CD4-positive, alpha-beta T cell (primary cell): ENCODE measurements around the gene FXYD4. TPM values are rescaled to one million over a fixed set of nuclear protein-coding genes. Genes with fewer than 3 reads are reported as not detected.
"Not testable (repeated sequence)": the region's sequence is repeated elsewhere in the genome, so short reads cannot be mapped to it uniquely, and the experiment has no call there.

ENCODE experiments used
- ATAC-seq: fragments of 200-7000 bp; cut with Tn5 transposase; one replicate; pipeline ENCODE4 v1.10.0; 2022; ENCODE audit warnings: mild to moderate bottlenecking; ENCODE audit not compliant: poor library complexity
- CTCF ChIA-PET: fragments of 350-600 bp; sonication (Branson Sonifier 250); formaldehyde crosslinking; loops from one replicate; lab custom pipeline; 2021; ENCODE audit warnings: antibody characterized with exemption, inconsistent platforms; lab: Charles Lee
- POLR2A ChIA-PET: fragments of 350-600 bp; sonication (Branson Sonifier 250); formaldehyde crosslinking; loops from one replicate; lab custom pipeline; 2021; ENCODE audit warnings: antibody characterized with exemption, inconsistent platforms; lab: Charles Lee
- DNase-seq, 14 experiments: peaks; one replicate each; pipeline ENCODE4 v3.0.0-alpha.2; 2013 to 2020; ENCODE audit warnings: mixed read lengths in 2 of 14
- H3K27ac ChIP-seq, 2 donors: one replicate each; pipeline versions ENCODE4 v1.5.1 to v1.7.0; 2013; ENCODE audit warnings: low read length in 2 of 2, low read depth in 1 of 2, mild to moderate bottlenecking in 1 of 2
- H3K27me3 ChIP-seq, 2 experiments: 1 replicate in 1 of 2; 2 replicates in 1 of 2; pipeline versions ENCODE4 v1.6.1 to v1.7.0; 2013; ENCODE audit warnings: low read length in 2 of 2, control low read depth in 1 of 2, mild to moderate bottlenecking in 1 of 2, moderate library complexity in 1 of 2; ENCODE audit not compliant: insufficient read depth in 2 of 2, control insufficient read depth in 1 of 2
- H3K36me3 ChIP-seq: one replicate; pipeline ENCODE4 v1.6.1; 2013; ENCODE audit warnings: low read length, control low read depth; ENCODE audit not compliant: insufficient read depth
- H3K4me1 ChIP-seq: one replicate; pipeline ENCODE4 v1.6.1; 2013; ENCODE audit warnings: low read length, control low read depth; ENCODE audit not compliant: insufficient read depth
- H3K4me3 ChIP-seq: one replicate; pipeline ENCODE4 v1.5.1; 2013; ENCODE audit warnings: mild to moderate bottlenecking, low read length, moderate library complexity
- H3K9me3 ChIP-seq, 2 experiments: 1 replicate in 1 of 2; 2 replicates in 1 of 2; pipeline versions ENCODE4 v1.6.1 to v1.7.0; 2013; ENCODE audit warnings: low read length in 2 of 2, mild to moderate bottlenecking in 2 of 2, control low read depth in 1 of 2, moderate library complexity in 1 of 2; ENCODE audit not compliant: control insufficient read depth in 1 of 2, insufficient read depth in 1 of 2
- H3K27ac Mint-ChIP-seq: one replicate; pipeline ENCODE4 v1.8.0; 2020; ENCODE audit warnings: mixed read lengths
- H3K27me3 Mint-ChIP-seq: one replicate; pipeline ENCODE4 v1.8.0; 2021; ENCODE audit warnings: mixed read lengths
- H3K36me3 Mint-ChIP-seq: one replicate; pipeline ENCODE4 v1.8.0; 2021; ENCODE audit warnings: low read depth, mixed read lengths
- H3K4me1 Mint-ChIP-seq: one replicate; pipeline ENCODE4 v1.8.0; 2021; ENCODE audit warnings: low read depth, mixed read lengths
- H3K4me3 Mint-ChIP-seq: one replicate; pipeline ENCODE4 v1.8.0; 2020; ENCODE audit warnings: mild to moderate bottlenecking, mixed read lengths
- H3K9me3 Mint-ChIP-seq: one replicate; pipeline ENCODE4 v1.8.0; 2020; ENCODE audit warnings: mixed read lengths
- intact Hi-C, 2 experiments: fragments of 100-400 bp; cut with DNase I in 1 of 2; cut with micrococcal nuclease in 1 of 2; formaldehyde crosslinking; loops; one replicate each; pipeline versions ENCODE4 v1.15.1 to v1.9.0; 2023 to 2025; cut with DNase I, micrococcal nuclease
- total RNA-seq, 174 experiments: library from RNA in 2 of 174; stranded (reverse) in 2 of 174; gene quantifications; one replicate each; pipeline ENCODE4 v1.2.3 and lab custom pipeline; 2021 to 2026
- TF ChIP-seq, protein P1 (sequence below): fragments of 200-600 bp; IDR thresholded peaks from one replicate; pipeline ENCODE4 v1.8.0; 2022; ENCODE audit warnings: antibody characterized with exemption, mild to moderate bottlenecking

Gene FXYD4
- total RNA-seq, 2 experiments from 2014 or later = not detected

DNA sequence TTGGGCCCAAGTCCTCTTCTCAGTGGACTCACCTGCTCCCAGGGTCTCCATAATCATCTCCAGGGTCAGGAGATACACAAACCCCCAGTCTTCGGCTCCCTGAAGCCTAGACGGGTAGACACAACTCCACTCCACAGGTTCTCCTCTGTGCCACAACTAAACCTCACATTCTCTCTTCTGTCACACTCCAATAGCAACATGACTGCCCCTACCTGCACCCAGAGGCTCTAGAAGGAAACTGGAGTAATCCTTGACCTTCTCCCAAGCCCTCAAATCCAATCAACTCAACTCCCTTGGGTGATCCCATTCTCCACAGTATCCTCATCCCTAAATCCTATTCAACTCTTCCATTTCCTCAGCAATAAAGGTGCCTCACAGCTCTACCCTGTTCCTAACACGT is 21.3 kb downstream of the FXYD4 start:
- Histone ChIP-seq H3K27ac (peak overlapping the region in 1 of 2 donors; percentile 8), H3K4me1 (peaks cover 77% of the 10 kb centered on the region), H3K36me3 (peaks cover 83% of the 10 kb centered on the region), H3K4me3 (no peak overlapping the region), H3K27me3 (no peaks in the 10 kb centered on the region), H3K9me3 (no peaks in the 10 kb centered on the region)
- TF ChIP-seq, protein P1, sequence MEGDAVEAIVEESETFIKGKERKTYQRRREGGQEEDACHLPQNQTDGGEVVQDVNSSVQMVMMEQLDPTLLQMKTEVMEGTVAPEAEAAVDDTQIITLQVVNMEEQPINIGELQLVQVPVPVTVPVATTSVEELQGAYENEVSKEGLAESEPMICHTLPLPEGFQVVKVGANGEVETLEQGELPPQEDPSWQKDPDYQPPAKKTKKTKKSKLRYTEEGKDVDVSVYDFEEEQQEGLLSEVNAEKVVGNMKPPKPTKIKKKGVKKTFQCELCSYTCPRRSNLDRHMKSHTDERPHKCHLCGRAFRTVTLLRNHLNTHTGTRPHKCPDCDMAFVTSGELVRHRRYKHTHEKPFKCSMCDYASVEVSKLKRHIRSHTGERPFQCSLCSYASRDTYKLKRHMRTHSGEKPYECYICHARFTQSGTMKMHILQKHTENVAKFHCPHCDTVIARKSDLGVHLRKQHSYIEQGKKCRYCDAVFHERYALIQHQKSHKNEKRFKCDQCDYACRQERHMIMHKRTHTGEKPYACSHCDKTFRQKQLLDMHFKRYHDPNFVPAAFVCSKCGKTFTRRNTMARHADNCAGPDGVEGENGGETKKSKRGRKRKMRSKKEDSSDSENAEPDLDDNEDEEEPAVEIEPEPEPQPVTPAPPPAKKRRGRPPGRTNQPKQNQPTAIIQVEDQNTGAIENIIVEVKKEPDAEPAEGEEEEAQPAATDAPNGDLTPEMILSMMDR = no peak
- Mint-ChIP-seq H3K4me3 (peak overlapping the region; percentile 4), H3K36me3 (peaks cover 93% of the 10 kb centered on the region), H3K27ac (peak overlapping the region; percentile 93), H3K9me3 (no peaks in the 10 kb centered on the region), H3K4me1 (peaks cover 80% of the 10 kb centered on the region), H3K27me3 (no peaks in the 10 kb centered on the region)
- no peak for ATAC-seq
- CTCF ChIA-PET = no interaction called here
- DNase-seq = no peak
- POLR2A ChIA-PET = interaction anchor here (0.6 kb wide), 1 partner anchor 15 kb away, joined by 3 read pairs; no protein-coding TSS in a partner anchor
- intact Hi-C loops = loop anchor here in 1 of 2 experiments (2.0 to 10.0 kb wide), 2 partner anchors 14 to 182 kb away; partner anchors contain the start of gene ZNF239

DNA sequence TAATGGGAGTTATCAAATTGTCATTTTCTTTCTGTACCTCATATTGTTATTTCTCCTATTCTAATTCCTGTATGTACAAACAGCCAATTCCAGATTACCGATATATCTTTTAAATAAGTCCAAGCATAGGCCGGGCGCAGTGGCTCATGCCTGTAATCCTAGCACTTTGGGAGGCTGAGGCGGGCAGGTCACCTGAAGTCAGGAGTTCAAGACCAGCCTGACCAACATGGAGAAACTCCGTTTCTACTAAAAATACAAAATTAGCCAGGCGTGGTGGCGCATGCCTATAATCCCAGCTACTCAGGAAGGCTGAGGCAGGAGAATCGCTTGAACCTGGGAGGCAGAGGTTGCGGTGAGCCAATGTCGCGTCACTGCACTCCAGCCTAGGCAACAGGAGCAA is 21.8 kb downstream of the FXYD4 start:
- CTCF ChIA-PET, H3K4me3 Mint-ChIP-seq, H3K4me3 ChIP-seq, DNase-seq, H3K27me3 ChIP-seq, ATAC-seq, H3K9me3 Mint-ChIP-seq, H3K27me3 Mint-ChIP-seq, H3K9me3 ChIP-seq: not testable (repeated sequence)
- peak overlapping the region in 1 of 2 donors; percentile 8 for H3K27ac ChIP-seq
- peaks cover 79% of the 10 kb centered on the region for H3K4me1 Mint-ChIP-seq
- H3K36me3 Mint-ChIP-seq = peaks cover 91% of the 10 kb centered on the region
- intact Hi-C loops = loop anchor here in 1 of 2 experiments (2.0 to 10.0 kb wide), 2 partner anchors 14 to 182 kb away; partner anchors contain the start of gene ZNF239
- H3K36me3 ChIP-seq = peaks cover 78% of the 10 kb centered on the region
- POLR2A ChIA-PET = interaction anchor here (0.6 to 1.0 kb wide), 2 partner anchors 12 to 15 kb away, joined by 3 to 5 read pairs; no protein-coding TSS in a partner anchor
- H3K27ac Mint-ChIP-seq = peak overlapping the region; percentile 93
- H3K4me1 ChIP-seq = peaks cover 81% of the 10 kb centered on the region

DNA sequence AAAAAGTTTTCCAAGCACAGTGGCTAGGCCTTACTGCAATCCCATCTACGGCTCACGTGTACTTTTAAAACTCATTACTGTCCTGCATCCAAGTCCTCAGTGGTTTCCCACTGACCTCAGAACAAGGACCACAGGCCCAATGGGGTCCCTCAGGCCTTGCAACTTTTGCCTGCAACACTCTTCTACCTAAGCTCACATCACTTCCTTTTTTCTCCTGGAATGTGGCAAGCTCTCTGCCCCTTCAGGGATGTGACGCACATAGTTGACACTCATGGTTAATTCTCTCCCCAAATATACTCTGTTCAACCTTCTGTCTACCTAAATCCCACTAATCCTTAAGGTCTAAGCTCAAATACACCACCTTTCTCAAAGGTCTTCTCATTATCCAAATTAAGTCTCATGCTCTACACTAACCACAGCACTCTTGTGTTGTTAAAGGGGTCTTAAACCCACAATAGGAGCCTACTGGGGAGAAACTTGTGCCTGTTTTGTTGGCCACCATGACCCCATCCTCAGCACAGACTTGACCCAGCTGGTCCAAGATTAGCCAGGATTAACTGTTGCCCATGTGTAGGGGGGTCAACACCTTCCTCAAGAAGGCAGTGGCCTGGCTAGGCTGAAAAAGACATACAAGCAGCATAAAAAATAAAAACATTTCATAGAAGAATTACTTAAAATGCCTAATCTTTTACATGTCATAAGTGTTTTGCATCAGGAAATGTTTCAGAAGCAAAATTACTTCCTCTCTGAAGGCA is 22.3 kb downstream of the FXYD4 start:
- ChIA-PET POLR2A (interaction anchor here (1.0 kb wide), 1 partner anchor 12 kb away, joined by 5 read pairs; no protein-coding TSS in a partner anchor), CTCF (no interaction called here)
- H3K36me3 Mint-ChIP-seq = peaks cover 85% of the 10 kb centered on the region
- H3K4me1 Mint-ChIP-seq = peaks cover 77% of the 10 kb centered on the region
- Histone ChIP-seq H3K27ac (peak overlapping the region; percentile 89 to 94), H3K27me3 (no peaks in the 10 kb centered on the region), H3K9me3 (no peaks in the 10 kb centered on the region), H3K36me3 (peaks cover 72% of the 10 kb centered on the region), H3K4me1 (peaks cover 83% of the 10 kb centered on the region), H3K4me3 (no peak overlapping the region)
- H3K9me3 Mint-ChIP-seq = no peaks in the 10 kb centered on the region
- H3K27me3 Mint-ChIP-seq = no peaks in the 10 kb centered on the region
- peak overlapping the region; percentile 93 for H3K27ac Mint-ChIP-seq
- DNase-seq (no peak), ATAC-seq (no peak)
- intact Hi-C loops = loop anchor here in 1 of 2 experiments (2.0 to 10.0 kb wide), 3 partner anchors 13 to 181 kb away; partner anchors contain the start of gene ZNF239
- TF ChIP-seq, protein P1 = no peak
- no peak overlapping the region for H3K4me3 Mint-ChIP-seq
